GM12878 (cell line): ENCODE results near the gene SHROOM2. TPM values are rescaled to one million over a fixed set of nuclear protein-coding genes. Genes with fewer than 3 reads are reported as not detected.

ENCODE experiments used
- ATAC-seq: fragments of 200-7000 bp; cut with Tn5 transposase; 3 replicates; pipeline ENCODE4 v1.9.1; 2020; ENCODE audit warnings: mild to moderate bottlenecking, moderate library complexity
- BruUV-seq: library from RNA; stranded (reverse); fragments of 400-500 nt; replicated peaks from 2 replicates; lab custom pipeline; 2021; lab: Mats Ljungman, UMichigan
- CTCF ChIA-PET: fragments of 300-600 bp; sonication (Branson Sonifier 250); formaldehyde crosslinking; extraction: SDS; loops from one replicate; lab custom pipeline; 2021; ENCODE audit warnings: inconsistent platforms; lab: Yijun Ruan, JAX
- POLR2A ChIA-PET: fragments of 350-600 bp; formaldehyde crosslinking; extraction: SDS; loops from one replicate; lab custom pipeline; 2021; ENCODE audit warnings: inconsistent platforms; lab: Charles Lee
- RAD21 ChIA-PET: fragments of 300-600 bp; sonication (Branson Sonifier 250); formaldehyde crosslinking; loops from one replicate; lab custom pipeline; 2023; ENCODE audit warnings: antibody characterized with exemption; ENCODE audit not compliant: unreplicated experiment; lab: Charles Lee
- SMC1A ChIA-PET: fragments of 300-600 bp; sonication (Branson Sonifier 250); formaldehyde crosslinking; loops from one replicate; lab custom pipeline; 2023; ENCODE audit not compliant: unreplicated experiment, uncharacterized antibody; lab: Charles Lee
- DNase-seq: peaks from one replicate; pipeline ENCODE4 v3.0.0-alpha.2; 2011; ENCODE audit warnings: low read depth, low spot score
- FAIRE-seq: peaks from 3 replicates; lab custom pipeline; 2011; peaks lifted over from hg19 to GRCh38; lab: Jason Lieb, UNC
- H2AFZ ChIP-seq: 2 replicates; pipeline ENCODE4 v1.6.0; 2011; ENCODE audit warnings: low read depth, low read length, control low read depth; ENCODE audit not compliant: control insufficient read depth
- H3K27ac ChIP-seq: 2 replicates; pipeline ENCODE4 v1.5.1; 2011; ENCODE audit warnings: control low read depth; ENCODE audit not compliant: control insufficient read depth, insufficient read depth
- H3K27me3 ChIP-seq, 2 experiments: replicated peaks in 1 of 2; 2 replicates each; pipeline versions ENCODE4 v1.6.0 to v1.6.1; 2011; ENCODE audit warnings: low read length in 1 of 2; ENCODE audit not compliant: control insufficient read depth in 2 of 2, insufficient read depth in 2 of 2
- H3K36me3 ChIP-seq, 2 experiments: 2 replicates each; pipeline ENCODE4 v1.5.1; 2011; ENCODE audit warnings: low read length in 1 of 2; ENCODE audit not compliant: control insufficient read depth in 2 of 2, insufficient read depth in 2 of 2
- H3K4me1 ChIP-seq: 2 replicates; pipeline ENCODE4 v1.6.1; 2011; ENCODE audit warnings: mild to moderate bottlenecking, low read length, moderate library complexity, mixed read lengths; ENCODE audit not compliant: control insufficient read depth, insufficient read depth
- H3K4me2 ChIP-seq: 2 replicates; pipeline ENCODE4 v1.6.0; 2011; ENCODE audit warnings: control low read depth; ENCODE audit not compliant: control insufficient read depth, insufficient read depth
- H3K4me3 ChIP-seq: fragments of 200-600 bp; sonication (generic); 2 replicates; pipeline ENCODE4 v1.5.1; 2016
- H3K79me2 ChIP-seq: 2 replicates; pipeline ENCODE4 v1.6.0; 2011; ENCODE audit warnings: low read length; ENCODE audit not compliant: control insufficient read depth, insufficient read depth
- H3K9ac ChIP-seq: 2 replicates; pipeline ENCODE4 v1.8.0; 2011; ENCODE audit warnings: low read length, control low read depth, mixed read lengths; ENCODE audit not compliant: control insufficient read depth, insufficient read depth
- H3K9me3 ChIP-seq: replicated peaks from 3 replicates; pipeline ENCODE4 v1.5.1; 2011; ENCODE audit warnings: mild to moderate bottlenecking, low read length; ENCODE audit not compliant: control insufficient read depth, insufficient read depth
- H4K20me1 ChIP-seq: 2 replicates; pipeline ENCODE4 v1.6.0; 2011; ENCODE audit not compliant: control insufficient read depth, insufficient read depth
- ASH2L ChIP-seq: fragments of 300-600, 200-600 bp; sonication (generic); IDR thresholded peaks from 2 replicates; pipeline ENCODE4 v1.6.1; 2017; ENCODE audit warnings: low read depth, mild to moderate bottlenecking, borderline replicate concordance
- CHD1 ChIP-seq: IDR thresholded peaks from 2 replicates; pipeline ENCODE4 v1.6.1; 2012; ENCODE audit warnings: low read depth, low read length, improper control_type of control experiment
- CHD2 ChIP-seq: IDR thresholded peaks from 2 replicates; pipeline ENCODE4 v1.6.1; 2011; ENCODE audit warnings: low read depth, low read length, improper control_type of control experiment, borderline replicate concordance
- FOXM1 ChIP-seq: IDR thresholded peaks from 2 replicates; pipeline ENCODE4 v1.6.1; 2012; ENCODE audit warnings: low read depth, mild to moderate bottlenecking, inconsistent platforms, low read length, moderate library complexity
- NFIC ChIP-seq: IDR thresholded peaks from 2 replicates; pipeline ENCODE4 v1.6.1; 2012; ENCODE audit warnings: low read depth, mild to moderate bottlenecking, inconsistent platforms, low read length, moderate library complexity
- NR2C1 ChIP-seq: fragments of 450-650 bp; IDR thresholded peaks from 2 replicates; pipeline ENCODE4 v1.6.1; 2017; ENCODE audit warnings: antibody characterized with exemption, mild to moderate bottlenecking, moderate library complexity
- NR2C2 ChIP-seq: IDR thresholded peaks from 2 replicates; pipeline ENCODE4 v1.6.1; 2011; ENCODE audit warnings: borderline replicate concordance, low read depth; ENCODE audit not compliant: control insufficient read depth, insufficient read length
- SIN3A ChIP-seq: IDR thresholded peaks from 2 replicates; pipeline ENCODE4 v1.6.1; 2012; ENCODE audit warnings: low read depth, low read length, improper control_type of control experiment
- SIX5 ChIP-seq: IDR thresholded peaks from 2 replicates; pipeline ENCODE4 v1.6.1; 2011; ENCODE audit warnings: mild to moderate bottlenecking, low read depth, low read length, moderate library complexity; ENCODE audit not compliant: severe bottlenecking
- SMAD1 ChIP-seq: fragments of 450-650 bp; IDR thresholded peaks from 2 replicates; pipeline ENCODE4 v1.6.1; 2018; ENCODE audit warnings: mild to moderate bottlenecking, low read depth; ENCODE audit not compliant: partially characterized antibody
- SREBF2 ChIP-seq: IDR thresholded peaks from 2 replicates; pipeline ENCODE4 v1.6.1; 2012; ENCODE audit warnings: mild to moderate bottlenecking, low read length
- ZNF687 ChIP-seq: fragments of 450-650 bp; IDR thresholded peaks from 2 replicates; pipeline ENCODE4 v1.6.1; 2017; ENCODE audit warnings: mild to moderate bottlenecking, moderate library complexity
- WGBS: methylation state at CpG from one replicate; pipeline ENCODE4 v1.1.6; 2016; ENCODE audit warnings: low lambda C conversion rate; ENCODE audit not compliant: insufficient replicate concordance, insufficient coverage; ENCODE audit errors: missing lambda C conversion rate; 5-methylcytosine and 5-hydroxymethylcytosine counted together
- in situ Hi-C: fragments of 300-500 bp; cut with MboI; formaldehyde crosslinking; loops from 9 replicates; pipeline ENCODE4 v1.14.3; 2018; ENCODE audit warnings: mixed read lengths
- intact Hi-C: fragments of 100-400 bp; cut with micrococcal nuclease; formaldehyde crosslinking; loops from one replicate; pipeline ENCODE4 v1.14.2; 2022; ENCODE audit not compliant: unreplicated experiment
- polyA plus RNA-seq, 11 experiments: library from polyadenylated mRNA; depleted of rRNA in 4 of 11; unstranded in 6 of 11; stranded (reverse) in 5 of 11; fragments of >200 nt; fragmentation: Nextera tagmentation in 4 of 11; fragmentation: Illumina TruSeq in 1 of 11; extraction: Ambion mirVana in 4 of 11; extraction: Trizol in 1 of 11; gene quantifications; 1 replicate in 1 of 11; 2 replicates in 10 of 11; pipeline versions ENCODE4 v1.2.1 to v1.2.3, GENCODE V29; 2011 to 2016; ENCODE audit warnings: inconsistent platforms in 2 of 11, missing spikeins in 2 of 11, low read depth in 1 of 11
- total RNA-seq, 4 experiments: library from RNA; depleted of rRNA in 3 of 4; stranded (reverse); fragments of >200 nt in 3 of 4; fragmentation: Illumina TruSeq in 1 of 4; extraction: Trizol in 1 of 4; gene quantifications; 2 replicates each; pipeline versions ENCODE4 v1.2.1 to v1.2.3, GENCODE V29; 2013 to 2021
- TF ChIP-seq, protein P1 (sequence below): IDR thresholded peaks from 2 replicates; pipeline ENCODE4 v1.6.1; 2011; ENCODE audit warnings: mild to moderate bottlenecking, low read depth, low read length, moderate library complexity; ENCODE audit not compliant: insufficient replicate concordance
- TF ChIP-seq, protein P2 (sequence below): fragments of 450-650 bp; conservative IDR thresholded peaks from 2 replicates; pipeline ENCODE4 v1.6.1; 2017; ENCODE audit warnings: mild to moderate bottlenecking, moderate library complexity
- TF ChIP-seq, protein P3 (sequence below), 3 experiments: IDR thresholded peaks in 2 of 3; conservative IDR thresholded peaks in 1 of 3; 2 replicates each; pipeline ENCODE4 v1.5.1; 2011; ENCODE audit warnings: low read depth in 3 of 3, low read length in 3 of 3, mild to moderate bottlenecking in 3 of 3, control low read depth in 2 of 3, moderate library complexity in 2 of 3, inconsistent platforms in 1 of 3, mixed read lengths in 1 of 3; ENCODE audit not compliant: control insufficient read depth in 2 of 3, insufficient read depth in 1 of 3; ENCODE audit errors: extremely low read depth in 1 of 3

SHROOM2 gene
- total and polyA plus RNA-seq, 10 of the 15 experiments (the other 5 are each of a cell fraction or from before 2014, with no cell fraction given), result under 0.01 to 0.15 (median 0.09) TPM; not detected in 2

- H3K9ac ChIP-seq, result no peak overlapping the region
- WGBS, result 36% methylated on average over 7 of the region's 7 CpGs
- intact Hi-C loops (no loop called here), in situ Hi-C loops (no loop called here)
- H3K9me3 ChIP-seq, result no peaks in the 10 kb centered on the region
- no peaks in the 10 kb centered on the region for H3K4me1 ChIP-seq
- RAD21 ChIA-PET, result no interaction called here
- H3K27me3 ChIP-seq, result no peaks in the 10 kb centered on the region
- CTCF ChIA-PET, result interaction anchor here (1.3 kb wide), 1 partner anchor 27 kb away, joined by 3 read pairs; no protein-coding TSS in a partner anchor
- no peak for ATAC-seq
- no peak for FAIRE-seq
- H3K79me2 ChIP-seq, result no peaks in the 10 kb centered on the region
- no peak overlapping the region for H2AFZ ChIP-seq
- no peak overlapping the region for H3K4me2 ChIP-seq
- no TSS peak for BruUV-seq
- no peak for DNase-seq
- no peaks in the 10 kb centered on the region for H3K36me3 ChIP-seq
- H3K4me3 ChIP-seq, result no peak overlapping the region
- SMC1A ChIA-PET, result no interaction called here
- POLR2A ChIA-PET, result no interaction called here
- no peak overlapping the region for H3K27ac ChIP-seq
- H4K20me1 ChIP-seq, result no peaks in the 10 kb centered on the region
- TF ChIP-seq NFIC (no peak), CHD1 (no peak), SMAD1 (no peak), CHD2 (no peak), SIN3A (no peak), ASH2L (no peak), SIX5 (no peak), ZNF687 (no peak), FOXM1 (no peak), SREBF2 (no peak), NR2C1 (no peak), NR2C2 (no peak)
- TF ChIP-seq, protein P1, sequence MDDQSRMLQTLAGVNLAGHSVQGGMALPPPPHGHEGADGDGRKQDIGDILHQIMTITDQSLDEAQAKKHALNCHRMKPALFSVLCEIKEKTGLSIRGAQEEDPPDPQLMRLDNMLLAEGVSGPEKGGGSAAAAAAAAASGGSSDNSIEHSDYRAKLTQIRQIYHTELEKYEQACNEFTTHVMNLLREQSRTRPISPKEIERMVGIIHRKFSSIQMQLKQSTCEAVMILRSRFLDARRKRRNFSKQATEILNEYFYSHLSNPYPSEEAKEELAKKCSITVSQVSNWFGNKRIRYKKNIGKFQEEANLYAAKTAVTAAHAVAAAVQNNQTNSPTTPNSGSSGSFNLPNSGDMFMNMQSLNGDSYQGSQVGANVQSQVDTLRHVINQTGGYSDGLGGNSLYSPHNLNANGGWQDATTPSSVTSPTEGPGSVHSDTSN, result no peak
- TF ChIP-seq, protein P2, sequence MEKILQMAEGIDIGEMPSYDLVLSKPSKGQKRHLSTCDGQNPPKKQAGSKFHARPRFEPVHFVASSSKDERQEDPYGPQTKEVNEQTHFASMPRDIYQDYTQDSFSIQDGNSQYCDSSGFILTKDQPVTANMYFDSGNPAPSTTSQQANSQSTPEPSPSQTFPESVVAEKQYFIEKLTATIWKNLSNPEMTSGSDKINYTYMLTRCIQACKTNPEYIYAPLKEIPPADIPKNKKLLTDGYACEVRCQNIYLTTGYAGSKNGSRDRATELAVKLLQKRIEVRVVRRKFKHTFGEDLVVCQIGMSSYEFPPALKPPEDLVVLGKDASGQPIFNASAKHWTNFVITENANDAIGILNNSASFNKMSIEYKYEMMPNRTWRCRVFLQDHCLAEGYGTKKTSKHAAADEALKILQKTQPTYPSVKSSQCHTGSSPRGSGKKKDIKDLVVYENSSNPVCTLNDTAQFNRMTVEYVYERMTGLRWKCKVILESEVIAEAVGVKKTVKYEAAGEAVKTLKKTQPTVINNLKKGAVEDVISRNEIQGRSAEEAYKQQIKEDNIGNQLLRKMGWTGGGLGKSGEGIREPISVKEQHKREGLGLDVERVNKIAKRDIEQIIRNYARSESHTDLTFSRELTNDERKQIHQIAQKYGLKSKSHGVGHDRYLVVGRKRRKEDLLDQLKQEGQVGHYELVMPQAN, result no peak
- TF ChIP-seq, protein P3, sequence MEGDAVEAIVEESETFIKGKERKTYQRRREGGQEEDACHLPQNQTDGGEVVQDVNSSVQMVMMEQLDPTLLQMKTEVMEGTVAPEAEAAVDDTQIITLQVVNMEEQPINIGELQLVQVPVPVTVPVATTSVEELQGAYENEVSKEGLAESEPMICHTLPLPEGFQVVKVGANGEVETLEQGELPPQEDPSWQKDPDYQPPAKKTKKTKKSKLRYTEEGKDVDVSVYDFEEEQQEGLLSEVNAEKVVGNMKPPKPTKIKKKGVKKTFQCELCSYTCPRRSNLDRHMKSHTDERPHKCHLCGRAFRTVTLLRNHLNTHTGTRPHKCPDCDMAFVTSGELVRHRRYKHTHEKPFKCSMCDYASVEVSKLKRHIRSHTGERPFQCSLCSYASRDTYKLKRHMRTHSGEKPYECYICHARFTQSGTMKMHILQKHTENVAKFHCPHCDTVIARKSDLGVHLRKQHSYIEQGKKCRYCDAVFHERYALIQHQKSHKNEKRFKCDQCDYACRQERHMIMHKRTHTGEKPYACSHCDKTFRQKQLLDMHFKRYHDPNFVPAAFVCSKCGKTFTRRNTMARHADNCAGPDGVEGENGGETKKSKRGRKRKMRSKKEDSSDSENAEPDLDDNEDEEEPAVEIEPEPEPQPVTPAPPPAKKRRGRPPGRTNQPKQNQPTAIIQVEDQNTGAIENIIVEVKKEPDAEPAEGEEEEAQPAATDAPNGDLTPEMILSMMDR (IDR thresholded peaks at IDR 0.05 in 2 of 3, conservative IDR thresholded peaks at IDR 0.05 in 1 of 3; ENCODE audit: control insufficient read depth in 2 of 3, extremely low read depth in 1 of 3, insufficient read depth in 1 of 3, low read depth in 3 of 3, low read length in 3 of 3), result no peak
Observed at GRCh38 chrX:9844936-9845577, 58.8 kb downstream of the SHROOM2 start.
